GM21367 (cell line): ENCODE measurements around the gene TELO2.
A peak's percentile ranks its signal among the peaks of the same experiment; 100 is the strongest.
"Not testable (repeated sequence)": the region's sequence is repeated elsewhere in the genome, so short reads cannot be mapped to it uniquely, and the experiment has no call there.

Experiments
- ATAC-seq: cut with Tn5 transposase; IDR thresholded peaks from one replicate; pipeline ENCODE4 v1.9.1; 2021; ENCODE audit not compliant: unreplicated experiment

Gene TELO2

DNA sequence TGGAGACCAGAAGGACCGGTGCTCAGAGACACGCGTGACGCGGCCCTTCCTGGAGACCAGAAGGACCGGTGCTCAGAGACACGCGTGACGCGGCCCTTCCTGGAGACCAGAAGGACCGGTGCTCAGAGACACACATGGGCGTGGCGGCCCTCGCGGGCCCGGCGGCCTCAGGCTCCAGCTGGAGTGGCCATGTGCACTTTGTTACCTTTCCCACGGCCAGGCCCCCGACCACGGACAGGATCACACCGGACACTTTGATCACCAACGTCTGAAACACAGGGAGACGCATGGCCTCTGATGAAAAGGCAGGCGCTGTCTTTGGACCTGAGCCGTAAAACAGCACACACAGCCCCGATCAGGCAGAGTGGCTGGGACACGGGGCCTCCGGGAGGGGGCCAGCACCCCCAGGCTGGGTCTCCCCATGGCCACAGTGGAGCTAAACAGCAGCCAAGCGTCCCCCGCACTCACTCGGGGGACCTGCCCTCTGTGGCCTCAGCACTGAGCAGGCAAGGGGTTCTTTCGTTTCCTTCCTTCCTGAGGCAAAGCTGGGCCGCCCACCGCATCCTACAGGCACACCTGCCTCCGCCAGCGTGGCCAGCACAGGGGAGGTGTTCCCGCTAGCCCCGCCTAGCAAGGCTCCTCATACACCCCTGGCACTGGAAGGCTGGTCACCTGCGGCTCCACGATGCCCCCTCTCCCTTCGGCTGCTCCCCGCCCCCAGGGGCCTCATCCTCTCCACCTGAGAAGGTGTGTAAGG is 35.5 kb upstream of the TELO2 start:
- ATAC-seq = no peak

- no peak for ATAC-seq
These were observed 34.7 kb upstream of the TELO2 start for GRCh38 chr16:1458336-1458976.

DNA sequence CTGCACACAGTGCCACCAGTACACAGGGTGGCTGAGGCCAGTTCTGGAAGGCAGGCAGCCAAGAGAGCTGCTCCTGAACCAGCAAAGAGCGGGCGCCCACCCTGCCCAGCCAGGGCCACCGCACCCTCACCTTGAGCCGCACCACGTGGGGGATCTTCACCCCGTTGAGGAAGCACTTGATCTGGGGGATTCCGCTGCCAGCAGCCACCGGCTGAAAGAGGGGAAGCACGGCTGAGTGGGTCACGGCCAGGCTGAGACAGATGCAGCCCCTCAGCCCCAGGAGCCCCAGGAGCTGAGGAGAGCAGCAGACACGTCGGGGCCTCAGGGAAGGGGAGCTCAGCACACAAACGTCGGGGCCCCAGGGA is 34.2 kb upstream of the TELO2 start:
- no peak for ATAC-seq

GRCh38 chr16:1459967-1460366 is 33.2 kb upstream of the TELO2 start:
- ATAC-seq = no peak

GRCh38 chr16:1460602-1461138 is 32.5 kb upstream of the TELO2 start:
- ATAC-seq = no peak

DNA sequence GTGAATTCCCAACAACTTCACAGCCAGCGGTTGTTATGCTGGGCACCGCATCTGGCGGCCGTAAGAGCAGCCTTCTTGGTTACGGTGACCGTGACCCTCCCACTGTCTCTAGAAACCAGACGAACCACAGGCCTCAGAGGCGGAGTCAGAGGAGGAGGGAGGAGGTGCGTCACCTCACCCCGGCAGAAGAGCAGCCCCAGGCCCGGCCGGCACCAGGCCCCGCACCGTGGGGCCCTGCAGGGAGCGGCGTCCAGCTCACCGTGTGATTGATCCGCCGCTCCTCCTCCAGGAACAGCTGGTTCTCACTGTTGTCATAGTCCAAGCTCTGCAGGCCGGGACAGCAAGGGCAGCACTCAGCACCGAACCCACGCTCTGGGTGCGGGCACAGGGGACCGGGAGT is 32.0 kb upstream of the TELO2 start:
- ATAC-seq = no peak

DNA sequence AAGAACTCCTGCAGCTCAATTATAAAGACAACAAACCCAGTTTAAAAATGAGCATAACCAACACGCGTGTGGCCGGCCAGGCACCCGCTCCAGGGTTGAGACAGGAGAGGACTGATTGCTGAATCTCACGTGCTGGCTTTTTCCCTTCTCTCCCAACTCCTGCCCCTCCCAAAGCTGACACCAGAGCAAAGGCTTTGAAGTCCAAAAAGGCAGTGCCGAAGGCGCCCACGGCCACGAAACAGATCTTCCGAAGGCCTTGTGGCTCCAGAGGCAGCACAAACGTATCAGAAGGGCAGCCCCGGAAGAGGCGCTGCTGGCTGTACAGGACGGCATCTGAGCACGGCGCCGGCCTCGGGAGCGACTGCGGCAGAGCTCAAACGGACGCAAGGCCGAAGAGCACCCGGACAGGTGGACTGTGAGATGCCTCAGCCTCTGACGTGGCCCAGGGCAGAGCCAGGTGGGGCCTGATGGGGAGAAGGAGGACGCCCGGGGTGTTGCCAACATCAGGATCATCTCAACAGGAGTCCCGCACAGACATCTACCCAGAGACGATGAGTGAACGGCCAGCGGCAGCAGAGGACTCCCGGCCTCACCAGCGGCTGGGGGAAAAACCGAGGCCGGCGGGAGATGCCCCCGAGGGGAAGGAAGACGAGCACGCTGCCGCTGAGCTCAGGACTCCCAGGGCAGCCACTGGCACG is 28.8 kb upstream of the TELO2 start:
- no peak for ATAC-seq

DNA sequence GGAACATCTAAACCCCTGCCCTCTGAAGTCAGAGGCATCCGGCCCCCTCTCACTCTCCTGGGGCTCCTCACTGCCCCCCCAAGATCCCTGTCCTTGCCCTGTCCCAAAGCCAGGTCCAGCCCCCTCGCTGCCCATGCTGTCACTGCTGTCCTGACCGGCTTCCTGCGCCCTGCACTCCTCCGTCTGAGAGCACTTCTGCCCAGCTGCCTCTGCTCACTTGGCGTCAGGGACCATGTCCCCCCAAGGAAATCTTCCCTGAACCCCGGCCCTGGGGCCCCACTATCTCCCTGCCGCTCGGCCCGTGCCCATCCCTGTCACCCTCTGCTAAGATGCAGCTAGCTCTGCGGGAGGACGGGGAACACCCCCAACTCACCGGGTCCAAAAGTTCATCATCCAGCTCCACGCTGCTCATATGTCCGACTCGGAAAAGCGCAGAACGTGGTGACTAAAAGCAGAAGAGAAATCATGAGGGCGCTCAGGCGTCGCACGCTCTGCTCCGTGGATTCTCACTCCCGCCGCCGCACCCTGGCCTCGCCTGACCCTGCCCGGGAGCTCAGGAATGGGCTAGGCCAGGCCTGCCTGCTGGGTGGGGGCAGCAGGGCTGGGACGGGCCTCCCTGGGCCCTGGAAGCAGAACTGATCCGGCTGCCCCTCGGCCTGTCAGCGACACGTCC is 28.1 kb upstream of the TELO2 start:
- ATAC-seq = no peak

- no peak for ATAC-seq
These were observed 27.6 kb upstream of the TELO2 start for GRCh38 chr16:1465567-1465915.

DNA sequence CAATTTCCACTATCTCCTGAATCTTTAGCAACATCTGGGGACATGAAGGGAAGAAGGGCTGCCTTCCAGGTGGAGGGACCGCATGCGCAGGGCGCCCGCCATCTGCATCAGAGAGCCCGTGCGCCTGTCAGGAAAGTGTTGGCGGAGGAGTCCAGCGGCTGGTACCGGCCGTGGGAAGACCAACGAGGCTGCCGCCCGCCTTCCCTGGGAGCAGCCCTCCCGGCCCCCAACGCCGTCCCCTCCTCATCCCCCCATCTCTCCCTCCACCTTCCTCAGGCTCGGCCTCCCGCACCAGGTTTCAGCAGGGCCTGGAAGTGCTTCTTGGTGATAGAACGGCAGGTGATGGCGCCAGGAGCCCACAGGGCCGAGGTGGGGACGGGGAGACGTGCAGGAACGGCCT is 27.1 kb upstream of the TELO2 start:
- ATAC-seq = no peak

DNA sequence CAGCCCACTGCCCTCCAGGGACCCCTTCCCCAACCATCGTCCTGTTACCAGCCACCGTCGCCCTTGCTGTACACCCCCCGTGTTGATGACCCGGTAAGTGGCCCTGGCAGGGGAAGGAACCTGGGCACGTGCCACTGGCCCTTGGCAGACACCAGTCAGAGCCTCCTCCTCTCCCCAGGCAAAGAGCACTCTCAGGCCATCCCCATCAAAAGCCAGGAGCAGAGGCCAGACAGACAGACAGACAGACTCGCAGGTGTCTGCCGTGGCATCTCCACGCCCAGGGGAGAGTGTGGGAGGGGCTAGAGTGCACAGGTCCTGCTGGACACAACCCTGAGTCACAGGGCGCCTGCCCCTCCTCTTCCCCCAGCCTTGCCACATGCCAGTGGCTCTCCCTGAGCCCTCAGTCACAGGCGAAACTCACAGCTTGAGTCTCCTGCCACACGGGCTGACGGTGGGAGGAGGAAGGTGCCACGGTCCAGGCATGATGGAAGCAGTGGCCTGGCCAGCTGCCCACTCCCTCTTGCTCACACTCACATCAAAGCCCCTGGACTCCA is 26.1 kb upstream of the TELO2 start:
- ATAC-seq = no peak

GRCh38 chr16:1468426-1468810 is 24.7 kb upstream of the TELO2 start:
- no peak for ATAC-seq

GRCh38 chr16:1469141-1469540 is 24.0 kb upstream of the TELO2 start:
- ATAC-seq = not testable (repeated sequence)

DNA sequence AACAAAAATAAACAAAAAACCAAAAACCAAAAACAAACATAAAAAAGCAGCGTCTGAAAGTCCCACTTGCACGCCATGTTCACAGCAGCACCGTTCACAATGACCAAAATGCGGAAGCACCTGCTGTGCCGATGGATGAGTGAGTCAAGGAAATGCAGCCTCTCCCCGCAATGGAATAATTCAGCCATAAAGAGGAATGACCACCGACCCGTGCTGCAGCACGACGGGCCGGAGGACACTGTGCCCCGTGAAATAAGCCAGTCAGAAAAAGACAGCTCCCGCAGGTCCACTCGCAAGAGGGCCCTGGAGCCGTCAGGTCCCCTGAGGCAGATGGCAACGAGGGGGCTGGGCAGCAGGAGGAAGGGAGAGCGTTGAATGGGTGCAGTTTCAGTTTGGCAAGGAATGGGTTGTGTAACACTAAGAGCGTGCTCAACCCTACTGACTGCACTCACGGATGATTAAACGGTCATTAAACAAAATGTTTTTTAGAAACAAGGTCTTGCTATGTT is 23.4 kb upstream of the TELO2 start:
- no peak for ATAC-seq

GRCh38 chr16:1470481-1471251 is 22.5 kb upstream of the TELO2 start:
- ATAC-seq = no peak

DNA sequence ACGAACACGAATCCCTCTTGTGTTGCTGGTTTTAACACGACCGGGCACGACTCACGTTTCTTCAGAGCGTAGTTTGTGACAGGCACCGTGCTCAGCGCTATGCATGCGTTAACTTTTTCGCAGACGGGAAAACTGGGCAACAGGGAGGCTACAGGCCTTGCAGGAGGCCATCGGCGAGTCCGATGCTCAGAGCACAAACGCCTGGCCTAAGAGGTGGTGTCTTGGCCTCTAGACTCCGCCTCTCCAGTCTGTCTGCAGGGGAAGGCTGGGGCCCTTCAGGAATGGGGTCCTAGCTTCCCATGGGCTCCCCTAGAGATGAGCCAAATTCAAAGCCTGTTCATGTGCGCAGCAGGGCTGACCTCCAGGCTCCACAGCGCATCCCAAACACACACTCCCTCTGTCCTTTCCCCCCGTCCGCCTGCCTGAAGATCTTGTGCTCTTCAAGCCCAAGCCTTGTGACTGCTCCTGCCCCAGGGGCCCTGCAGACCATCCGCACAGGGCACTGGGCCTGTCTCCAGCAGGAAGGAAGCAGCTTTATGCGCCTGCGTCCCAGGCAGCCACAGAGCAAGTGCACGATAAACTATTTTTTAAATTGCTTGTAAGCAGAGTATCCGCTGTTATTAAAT is 21.5 kb upstream of the TELO2 start:
- no peak for ATAC-seq

DNA sequence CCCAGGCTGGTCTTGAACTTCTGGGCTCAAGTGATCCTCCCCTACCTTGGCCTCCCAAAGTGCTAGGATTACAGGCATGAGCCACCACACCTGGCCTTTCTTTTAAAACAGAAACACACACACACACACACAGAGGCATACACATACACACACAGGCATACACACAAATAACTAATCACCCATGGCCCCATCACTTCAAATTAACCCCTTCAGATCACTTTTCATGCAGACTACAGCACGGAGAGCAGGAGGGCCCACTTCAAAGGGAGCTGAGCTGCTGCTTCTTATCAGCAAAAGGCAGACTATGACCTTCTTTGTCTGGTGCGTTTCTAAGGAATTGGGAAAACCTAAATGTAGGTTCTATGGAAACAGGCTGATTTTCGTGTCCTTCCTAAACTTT is 20.2 kb upstream of the TELO2 start:
- ATAC-seq = no peak

DNA sequence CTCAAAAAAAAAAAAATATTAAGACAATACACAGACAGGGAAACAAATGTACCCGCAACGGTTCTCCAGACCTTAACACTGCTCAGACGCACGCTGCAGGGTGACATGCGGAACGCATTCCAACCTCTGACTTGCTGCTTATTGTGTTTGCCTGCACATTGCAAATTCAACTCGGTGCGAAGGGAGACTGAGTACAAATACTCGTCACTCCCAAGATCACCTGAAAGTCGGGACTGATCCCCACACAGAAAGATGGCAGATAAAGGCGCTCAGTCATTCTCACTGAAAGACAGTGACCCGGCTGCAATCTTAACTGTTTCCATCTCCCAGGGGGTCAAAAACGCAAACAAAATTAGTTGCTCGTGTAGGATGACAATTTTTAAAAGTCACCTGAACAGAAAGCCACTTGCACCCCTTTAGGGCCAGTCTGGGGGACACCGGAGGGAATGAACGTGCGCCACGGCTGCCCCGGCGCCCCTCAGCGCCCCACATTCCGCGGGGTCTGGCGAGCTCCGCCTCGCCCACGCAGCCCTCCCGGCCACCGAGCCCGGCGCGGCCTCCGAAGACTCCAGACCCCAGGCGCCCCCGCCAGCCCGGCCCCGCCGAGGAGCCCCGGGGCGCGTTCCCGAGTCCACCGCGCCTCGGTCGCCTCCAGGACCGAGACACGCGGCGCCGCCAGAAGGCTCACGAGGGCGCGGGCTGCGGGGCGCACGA is 18.9 kb upstream of the TELO2 start:
- peak; percentile 16 for ATAC-seq
